HPDE6-E6E7 (cell line): Measurements from ENCODE around the gene FLVCR1.
"Not testable (repeated sequence)": the region's sequence is repeated elsewhere in the genome, so short reads cannot be mapped to it uniquely, and the experiment has no call there.

ENCODE experiments used
- DNase-seq: peaks from one replicate; pipeline ENCODE4 v3.0.0; 2011; ENCODE audit warnings: missing footprints; ENCODE audit errors: extremely low spot score

FLVCR1 gene

DNA sequence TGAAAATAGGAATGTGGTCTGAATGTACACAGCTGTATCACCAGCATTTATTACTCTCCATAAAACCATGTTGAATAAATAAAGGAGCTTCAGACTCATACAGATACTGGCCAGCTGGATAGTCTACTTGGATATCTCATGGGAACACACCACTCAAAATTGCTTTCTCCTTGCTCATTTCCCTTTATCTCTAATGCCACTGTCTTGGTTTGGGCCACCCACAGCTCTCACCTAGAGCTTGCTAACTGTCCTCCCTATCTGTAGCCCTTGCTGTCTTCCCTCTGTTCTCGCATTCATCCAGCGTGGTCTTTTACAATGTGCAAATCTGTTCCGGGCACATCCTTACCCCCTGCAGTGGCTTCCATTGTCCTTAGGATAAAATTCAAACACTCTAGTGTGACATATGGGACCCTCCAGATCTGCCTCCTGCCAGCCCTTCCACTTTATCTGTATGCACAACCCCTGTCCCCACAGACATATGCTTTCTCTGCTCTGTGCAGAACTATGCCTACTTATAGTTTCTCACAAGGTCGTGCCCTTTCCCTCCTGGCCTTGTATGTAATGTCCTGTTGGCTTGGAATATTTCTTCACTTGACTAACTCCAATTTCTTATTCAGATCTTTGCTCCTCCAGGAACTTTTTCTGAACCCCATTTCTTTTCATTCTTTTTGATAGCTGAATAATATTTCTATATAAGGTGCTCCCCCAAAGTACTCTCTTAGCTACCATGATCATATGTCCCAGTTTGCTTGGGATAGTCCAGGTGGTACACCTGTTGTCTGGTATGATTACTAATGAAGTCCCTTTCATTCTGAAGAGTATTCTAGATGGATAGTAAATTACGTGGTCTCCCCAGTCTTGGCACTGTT lies 2.9 kb downstream of the FLVCR1 start:
- no peak for DNase-seq

DNA sequence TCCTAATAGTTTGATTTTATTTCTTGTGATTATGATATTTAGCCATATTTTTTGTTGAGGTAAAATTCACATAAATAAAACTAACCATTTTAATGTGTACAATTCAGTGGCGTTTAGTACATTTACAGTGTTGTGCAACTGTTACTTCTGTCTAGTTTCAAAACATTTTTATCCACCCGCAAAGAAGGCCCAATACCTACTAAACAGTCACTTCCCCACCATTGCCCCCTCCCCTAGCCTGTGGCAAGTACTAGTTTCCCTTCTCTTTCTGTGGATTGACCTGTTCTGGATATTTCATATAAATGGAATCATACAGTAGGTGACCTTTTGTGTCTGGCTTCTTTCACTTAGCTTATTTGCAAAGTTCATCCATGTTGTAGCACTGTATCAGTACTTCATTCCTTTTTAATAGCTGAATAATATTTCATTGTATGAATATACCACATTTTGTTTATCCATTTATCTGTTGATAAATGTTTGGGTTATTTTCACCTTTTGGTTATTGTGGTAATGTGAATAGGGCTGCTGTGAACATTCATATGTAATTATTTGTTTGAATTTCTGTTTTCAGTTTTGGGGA lies 4.1 kb downstream of the FLVCR1 start:
- DNase-seq = no peak

DNA sequence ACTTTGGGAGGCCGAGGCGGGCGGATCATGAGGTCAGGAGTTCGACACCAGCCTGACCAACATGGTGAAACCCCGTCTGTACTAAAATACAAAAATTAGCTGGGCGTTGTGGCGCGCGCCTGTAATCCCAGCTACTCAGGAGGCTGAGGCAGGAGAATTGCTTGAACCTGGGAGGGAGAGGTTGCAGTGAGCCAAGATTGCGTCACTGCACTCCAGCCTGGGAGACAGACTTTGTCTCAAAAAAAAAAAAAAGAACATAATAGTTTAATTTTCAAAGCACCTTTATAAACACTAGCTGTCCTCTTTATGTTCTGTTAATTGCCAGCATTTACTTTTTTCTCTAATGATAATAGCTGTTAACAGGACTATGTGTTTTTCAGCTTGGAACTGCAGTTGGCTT lies 5.3 kb downstream of the FLVCR1 start:
- not testable (repeated sequence) for DNase-seq

DNA sequence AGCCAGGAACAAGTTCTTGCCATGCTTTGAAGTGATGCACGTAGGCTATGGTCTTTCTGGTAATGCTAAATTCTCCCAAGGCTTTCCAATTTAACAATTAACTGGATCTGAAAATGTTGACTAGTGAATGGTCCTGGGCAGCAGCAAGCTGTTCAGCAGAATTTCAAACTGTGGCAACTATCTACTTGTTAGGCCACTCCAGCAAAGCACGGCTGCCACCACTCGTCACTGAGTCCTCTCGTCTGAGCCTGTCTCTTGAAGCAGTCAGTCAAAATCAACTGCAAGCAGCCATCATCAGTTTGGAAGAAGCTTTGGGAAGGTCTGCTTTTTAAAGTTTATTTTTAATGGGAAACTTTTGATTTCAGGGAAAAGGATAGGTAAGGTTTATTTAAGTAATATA lies 6.1 kb downstream of the FLVCR1 start:
- no peak for DNase-seq

DNA sequence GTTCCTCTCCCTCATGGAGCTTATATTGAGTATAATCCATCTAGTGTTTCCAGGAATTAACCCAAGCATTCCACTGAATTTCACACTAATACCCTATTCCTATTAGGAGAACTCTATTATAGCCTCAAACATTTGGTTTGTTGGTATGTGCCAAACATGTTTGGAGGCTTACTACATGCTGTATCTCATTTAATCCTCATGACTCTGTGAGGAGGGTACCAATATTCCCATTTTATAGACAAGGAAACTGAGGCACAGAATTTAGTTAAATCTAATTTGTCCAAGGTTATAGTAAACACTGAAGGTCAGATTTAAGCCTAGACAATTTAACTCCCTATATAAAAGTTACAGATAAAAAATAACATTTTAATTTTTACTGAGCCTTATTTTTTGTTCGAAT lies 9.1 kb downstream of the FLVCR1 start:
- DNase-seq = no peak

DNA sequence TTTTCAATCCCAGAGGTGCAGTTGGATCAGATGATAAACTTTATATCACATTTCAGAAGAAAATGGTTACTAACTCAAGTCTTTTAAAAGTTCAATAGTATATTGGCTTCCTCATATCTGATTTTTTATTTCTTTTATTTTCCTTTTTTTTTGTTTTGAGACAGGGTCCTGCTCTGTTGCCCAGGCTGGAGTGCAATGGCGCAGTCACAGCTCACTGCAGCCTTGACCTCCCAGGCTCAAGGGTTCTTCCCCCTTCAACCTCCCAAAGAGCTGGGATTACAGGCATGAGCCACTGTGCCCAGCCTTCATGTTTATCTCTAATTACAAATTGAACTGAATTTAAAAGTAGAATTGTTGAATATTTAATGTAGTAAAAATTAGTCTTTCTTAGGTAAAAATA lies 13.9 kb downstream of the FLVCR1 start:
- no peak for DNase-seq

DNA sequence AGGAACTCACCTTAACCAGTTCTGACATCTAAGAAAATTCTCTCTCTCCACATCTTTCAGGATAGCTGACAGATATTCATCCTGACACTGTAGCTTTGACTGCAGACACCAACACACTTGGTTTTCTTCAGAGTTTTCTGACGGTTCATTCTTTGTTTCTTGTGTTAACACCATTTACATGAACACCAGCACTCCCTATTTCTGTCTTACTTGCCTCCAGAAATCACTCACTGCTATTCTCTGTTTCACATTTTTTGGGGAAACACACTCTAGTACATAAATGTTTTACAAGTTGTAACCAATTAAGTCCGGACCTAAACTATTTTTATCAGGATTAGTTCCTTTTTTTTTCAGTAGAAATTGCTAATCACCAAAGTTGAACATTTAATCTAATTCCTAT lies 15.4 kb downstream of the FLVCR1 start:
- no peak for DNase-seq

DNA sequence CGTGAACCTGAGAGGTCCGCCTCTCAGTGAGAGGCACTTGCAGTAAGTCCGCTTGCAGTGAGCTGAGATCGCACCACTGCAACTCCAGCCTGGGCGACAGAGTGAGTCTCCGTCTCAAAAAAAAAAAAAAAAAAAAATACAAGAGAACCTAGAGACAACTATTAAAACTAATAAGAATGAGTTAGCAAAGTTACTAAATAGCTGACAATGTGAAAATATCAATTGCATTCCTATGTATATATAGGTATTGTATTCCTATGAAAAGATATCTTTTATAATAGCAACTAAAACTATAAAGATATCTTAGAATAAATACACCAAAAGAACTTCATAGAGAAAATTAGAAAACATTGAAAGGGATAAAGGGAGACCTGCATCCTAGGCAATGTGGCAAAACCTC lies 20.3 kb downstream of the FLVCR1 start:
- no peak for DNase-seq

DNA sequence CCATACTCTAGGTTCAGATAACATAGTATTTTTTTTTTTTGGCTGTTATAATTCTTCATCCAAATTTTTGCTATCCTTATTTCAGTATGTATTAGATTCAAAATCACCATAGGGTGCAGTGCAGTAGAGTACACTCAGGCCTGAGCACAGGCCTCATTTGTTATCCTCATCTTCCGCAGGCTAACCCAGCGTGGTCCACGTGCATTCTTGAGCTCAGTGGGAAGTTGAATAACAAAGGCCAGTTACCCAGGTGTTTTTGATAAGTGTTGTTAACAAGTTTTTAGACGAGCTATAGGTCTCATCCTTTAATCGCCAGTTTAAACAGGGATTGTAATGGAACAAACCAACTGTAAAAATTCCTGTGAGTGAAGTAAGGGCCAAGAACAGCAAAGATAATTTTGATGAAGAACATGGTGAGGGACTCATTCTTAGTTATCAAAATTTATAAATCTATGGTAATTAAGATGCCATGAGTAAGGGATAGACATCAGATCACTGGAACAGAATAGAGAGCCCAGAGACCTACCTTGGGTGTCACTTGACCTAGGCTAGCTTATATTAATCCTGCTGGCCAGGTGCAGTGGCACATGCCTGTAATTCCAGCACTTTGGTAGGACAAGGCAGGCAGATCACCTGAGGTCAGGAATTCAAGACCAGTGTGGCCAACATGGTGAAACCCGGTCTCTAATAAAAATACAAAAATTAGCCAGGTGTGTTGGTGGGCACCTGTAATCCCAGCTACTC lies 22.0 kb downstream of the FLVCR1 start:
- DNase-seq = no peak

DNA sequence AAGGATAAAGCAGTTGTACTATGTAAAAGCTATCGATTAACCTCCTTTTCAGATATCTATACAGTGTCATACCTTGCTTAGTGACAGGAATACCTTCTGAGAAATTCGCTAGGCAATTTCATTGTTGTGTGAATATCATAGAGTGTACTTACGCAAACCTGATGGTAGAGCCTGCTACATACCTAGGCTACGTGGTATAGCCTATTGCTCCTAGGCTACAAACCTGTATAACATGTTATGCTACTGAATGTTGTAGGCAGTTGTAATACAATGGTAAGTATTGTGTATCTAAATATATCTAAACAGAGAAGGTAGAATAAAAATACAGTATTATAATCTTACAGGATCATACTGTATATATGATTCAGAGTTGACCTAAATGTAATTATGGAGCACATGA lies 26.5 kb downstream of the FLVCR1 start:
- no peak for DNase-seq

DNA sequence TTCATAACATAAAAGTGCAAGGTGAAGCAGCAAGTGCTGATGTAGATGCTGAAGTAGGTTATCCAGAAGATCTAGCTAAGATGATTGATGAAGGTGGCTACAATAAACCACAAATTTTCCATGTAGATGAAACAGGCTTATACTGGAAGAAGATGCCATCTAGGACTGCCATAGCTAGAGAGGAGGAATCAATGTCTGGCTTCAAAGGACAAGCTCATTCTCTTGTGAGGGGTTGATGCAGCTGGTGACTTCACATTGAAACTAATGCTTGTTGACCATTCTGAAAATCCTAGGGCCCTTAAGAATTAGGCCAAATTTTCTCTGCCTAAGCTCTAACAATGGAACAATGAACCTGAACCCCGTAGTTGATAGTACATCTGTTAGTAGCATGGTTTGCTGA lies 34.0 kb downstream of the FLVCR1 start:
- DNase-seq = no peak

DNA sequence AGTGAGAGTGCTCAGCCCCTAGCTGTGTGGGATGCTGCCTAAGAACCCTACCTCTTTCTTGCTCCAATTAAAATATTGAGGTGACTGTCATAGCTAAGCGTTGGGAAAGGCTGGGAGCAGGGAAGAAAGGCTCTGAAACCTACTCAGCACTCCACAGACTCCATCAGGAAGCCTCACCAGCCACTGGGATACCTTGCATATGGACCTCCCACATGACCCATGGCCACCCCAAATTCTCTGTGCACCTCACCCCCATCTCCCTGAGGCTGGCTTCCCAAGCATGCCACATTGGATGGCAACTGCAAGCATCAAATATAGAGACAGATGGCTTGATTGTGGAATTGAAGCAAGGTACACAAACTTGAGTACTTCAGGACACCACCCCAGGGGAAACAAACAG lies 41.8 kb downstream of the FLVCR1 start:
- no peak for DNase-seq

DNA sequence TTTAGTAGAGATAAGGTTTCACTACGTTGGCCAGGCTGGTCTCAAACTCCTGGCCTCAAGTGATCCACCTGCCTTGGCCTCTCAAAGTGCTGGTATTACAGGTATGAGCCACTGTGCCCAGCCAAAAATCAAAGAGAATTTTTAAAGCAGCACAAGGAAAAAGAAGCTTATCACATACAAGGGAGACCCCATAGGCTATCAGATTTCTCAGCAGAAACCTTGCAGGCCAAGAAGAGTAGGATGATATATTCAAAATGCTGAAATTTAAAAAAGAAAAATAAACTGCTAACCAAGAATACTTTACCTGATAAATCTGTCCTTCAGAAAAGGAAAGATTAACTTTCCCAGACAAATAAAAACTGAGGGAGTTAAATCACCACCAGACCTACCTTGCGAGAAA lies 43.2 kb downstream of the FLVCR1 start:
- DNase-seq = no peak

DNA sequence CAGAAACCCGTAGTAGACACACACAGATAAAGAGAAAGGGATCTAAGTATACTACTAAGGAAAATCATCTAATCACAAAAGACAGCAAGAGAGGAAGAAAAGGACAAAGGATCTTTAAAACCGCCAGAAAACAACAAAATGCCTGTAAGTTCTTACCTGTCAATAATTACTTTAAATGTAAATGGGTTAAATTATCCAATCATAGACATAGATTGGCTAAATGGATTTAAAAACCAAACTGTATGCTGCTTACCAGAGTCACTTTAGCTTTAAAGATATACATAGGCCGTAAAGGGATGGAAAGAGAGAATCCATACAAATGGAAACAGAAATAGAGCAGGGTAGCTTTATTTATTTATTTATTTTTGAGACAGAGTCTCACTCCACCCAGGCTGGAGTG lies 44.0 kb downstream of the FLVCR1 start:
- DNase-seq = no peak

DNA sequence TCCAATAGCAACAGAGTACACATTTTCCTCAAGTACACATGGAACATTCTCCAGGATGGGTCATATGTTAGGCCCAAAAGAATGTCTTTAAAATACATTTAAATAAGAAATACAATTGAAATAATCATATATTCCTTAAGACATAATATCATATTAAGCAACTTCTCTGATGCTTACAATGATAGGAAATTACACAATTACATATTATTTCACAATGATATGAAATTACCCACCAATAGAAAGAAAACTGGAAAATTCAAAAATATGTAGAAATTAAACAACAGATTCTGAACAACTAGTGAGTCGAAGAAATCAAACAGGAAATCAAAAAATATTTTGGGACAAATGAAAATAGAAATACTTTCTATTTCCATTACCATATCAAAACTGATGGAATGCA lies 45.6 kb downstream of the FLVCR1 start:
- no peak for DNase-seq

DNA sequence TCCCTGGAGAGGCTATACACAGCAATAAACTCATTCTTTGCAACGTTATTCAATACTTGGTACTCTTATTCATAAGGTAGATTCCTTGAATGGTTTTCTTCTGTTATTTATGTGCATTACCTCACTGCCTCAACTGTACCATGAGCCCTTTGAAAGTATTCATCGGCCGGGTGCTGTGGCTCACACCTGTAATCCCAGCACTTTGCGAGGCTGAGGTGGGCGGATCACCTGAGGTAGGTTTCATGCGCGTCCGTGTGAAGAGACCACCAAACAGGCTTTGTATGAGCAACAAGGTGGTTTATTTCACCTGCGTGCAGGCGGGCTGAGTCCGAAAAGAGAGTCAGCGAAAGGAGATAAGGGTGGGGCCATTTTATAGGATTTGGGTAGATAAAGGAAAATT lies 50.0 kb downstream of the FLVCR1 start:
- not testable (repeated sequence) for DNase-seq

DNA sequence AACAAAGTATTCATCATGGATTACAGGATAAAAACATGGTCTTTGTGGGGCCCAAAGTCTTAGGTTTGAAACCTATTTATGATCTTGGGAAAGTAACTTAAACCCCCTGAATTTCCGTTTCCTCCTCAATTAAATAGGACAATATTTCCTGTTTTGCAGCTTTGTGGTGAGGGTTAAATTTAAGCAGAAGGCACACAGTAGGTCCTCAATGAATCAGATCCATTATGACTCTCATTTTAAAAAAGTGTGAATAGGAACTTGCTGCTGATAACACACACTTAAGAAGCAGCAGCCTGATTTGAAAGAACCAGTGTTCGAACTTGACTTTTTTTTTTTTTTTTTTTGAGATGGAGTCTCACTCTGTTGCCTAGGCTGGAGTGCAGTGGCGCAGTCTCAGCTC lies 50.9 kb downstream of the FLVCR1 start:
- no peak for DNase-seq

DNA sequence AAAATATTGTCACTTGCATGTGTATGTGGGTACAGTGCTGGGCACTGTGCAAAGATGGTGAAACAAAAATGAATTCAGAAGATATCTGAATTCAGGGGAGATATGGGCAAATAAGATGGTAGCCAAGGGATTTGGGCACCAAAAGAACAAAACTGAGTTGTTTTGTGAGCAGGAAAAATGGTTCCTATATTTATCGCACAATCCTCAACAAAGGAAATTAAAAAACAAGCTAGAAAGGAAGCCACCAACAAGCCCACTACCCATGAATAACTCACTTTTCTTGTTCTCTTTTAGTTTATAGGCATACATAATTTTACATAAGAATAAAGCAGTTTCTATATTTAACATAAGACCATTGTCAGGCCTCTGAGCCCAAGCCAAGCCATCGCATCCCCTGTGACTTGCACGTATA lies 51.6 kb downstream of the FLVCR1 start:
- no peak for DNase-seq

DNA sequence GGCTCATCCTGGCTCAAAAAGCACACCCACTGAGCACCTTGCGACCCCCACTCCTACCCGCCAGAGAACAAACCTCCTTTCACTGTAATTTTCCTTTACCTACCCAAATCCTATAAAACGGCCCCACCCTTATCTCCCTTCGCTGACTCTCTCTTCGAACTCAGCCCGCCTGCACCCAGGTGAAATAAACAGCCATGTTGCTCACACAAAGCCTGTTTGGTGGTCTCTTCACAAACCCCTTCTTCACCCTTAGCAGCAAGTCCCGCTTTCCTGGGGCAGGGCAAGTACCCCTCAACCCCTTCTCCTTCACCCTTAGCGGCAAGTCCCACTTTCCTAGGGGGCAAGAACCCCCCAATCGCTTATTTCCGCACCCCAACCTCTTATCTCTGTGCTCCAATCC lies 52.1 kb downstream of the FLVCR1 start:
- DNase-seq = not testable (repeated sequence)

DNA sequence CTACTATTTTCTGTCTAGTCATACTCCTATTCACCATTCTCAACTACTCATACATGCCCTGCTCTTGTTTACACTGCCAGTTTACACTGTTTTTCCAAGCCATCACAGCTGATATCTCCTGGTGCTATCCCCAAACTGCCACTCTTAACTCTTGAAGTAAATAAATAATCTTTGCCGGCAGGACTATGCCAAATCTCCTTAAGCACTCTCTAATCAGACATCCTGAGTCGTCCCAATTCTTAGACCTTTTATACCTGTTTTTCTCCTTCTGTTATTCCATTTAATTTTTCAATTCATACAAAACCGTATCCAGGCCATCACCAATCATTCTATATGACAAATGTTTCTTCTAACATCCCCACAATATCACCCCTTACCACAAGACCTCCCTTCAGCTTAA lies 55.6 kb downstream of the FLVCR1 start:
- DNase-seq = not testable (repeated sequence)

DNA sequence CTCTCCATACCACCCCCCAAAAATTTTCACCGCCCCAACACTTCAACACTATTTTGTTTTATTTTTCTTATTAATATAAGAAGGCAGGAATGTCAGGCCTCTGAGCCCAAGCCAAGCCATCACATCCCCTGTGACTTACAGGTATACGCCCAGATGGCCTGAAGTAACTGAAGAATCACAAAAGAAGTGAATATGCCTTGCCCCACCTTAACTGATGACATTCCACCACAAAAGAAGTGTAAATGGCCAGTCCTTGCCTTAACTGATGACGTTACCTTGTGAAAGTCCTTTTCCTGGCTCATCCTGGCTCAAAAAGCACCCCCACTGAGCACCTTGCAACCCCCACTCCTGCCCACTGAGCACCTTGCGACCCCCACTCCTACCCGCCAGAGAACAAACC lies 56.0 kb downstream of the FLVCR1 start:
- not testable (repeated sequence) for DNase-seq

DNA sequence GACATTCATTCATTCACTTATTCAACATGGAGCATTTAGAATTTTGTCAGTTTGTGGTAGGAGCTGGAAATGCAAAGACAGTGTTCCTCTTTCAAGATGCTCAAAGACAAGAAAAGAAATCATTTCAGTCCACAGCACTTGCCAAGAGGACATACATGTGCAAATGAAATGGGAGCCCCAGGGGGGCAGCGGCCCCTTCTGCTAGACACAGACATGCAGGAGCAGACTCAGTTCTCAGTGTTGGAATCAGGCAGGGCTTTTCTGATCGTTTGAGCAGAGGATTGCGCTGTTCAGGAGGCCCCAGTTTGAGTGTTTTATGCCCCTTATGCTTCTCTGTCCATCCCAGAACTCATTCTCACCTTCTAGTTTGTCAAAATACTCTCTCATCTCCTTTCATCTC lies 56.7 kb downstream of the FLVCR1 start:
- no peak for DNase-seq
